Stimulated activated CD4-positive, alpha-beta T cell treated with anti-CD3 and anti-CD28 coated beads, Interleukin-1b, Interleukin-23, amount 100 ng/mL, for 48 hours (primary cell): Measurements from ENCODE around the gene FBXO11.
A peak's percentile ranks its signal among the peaks of the same experiment; 100 is the strongest.

Experiments
- DNase-seq: peaks from one replicate; pipeline ENCODE4 v3.0.0-alpha.2; 2020

FBXO11 gene

DNA sequence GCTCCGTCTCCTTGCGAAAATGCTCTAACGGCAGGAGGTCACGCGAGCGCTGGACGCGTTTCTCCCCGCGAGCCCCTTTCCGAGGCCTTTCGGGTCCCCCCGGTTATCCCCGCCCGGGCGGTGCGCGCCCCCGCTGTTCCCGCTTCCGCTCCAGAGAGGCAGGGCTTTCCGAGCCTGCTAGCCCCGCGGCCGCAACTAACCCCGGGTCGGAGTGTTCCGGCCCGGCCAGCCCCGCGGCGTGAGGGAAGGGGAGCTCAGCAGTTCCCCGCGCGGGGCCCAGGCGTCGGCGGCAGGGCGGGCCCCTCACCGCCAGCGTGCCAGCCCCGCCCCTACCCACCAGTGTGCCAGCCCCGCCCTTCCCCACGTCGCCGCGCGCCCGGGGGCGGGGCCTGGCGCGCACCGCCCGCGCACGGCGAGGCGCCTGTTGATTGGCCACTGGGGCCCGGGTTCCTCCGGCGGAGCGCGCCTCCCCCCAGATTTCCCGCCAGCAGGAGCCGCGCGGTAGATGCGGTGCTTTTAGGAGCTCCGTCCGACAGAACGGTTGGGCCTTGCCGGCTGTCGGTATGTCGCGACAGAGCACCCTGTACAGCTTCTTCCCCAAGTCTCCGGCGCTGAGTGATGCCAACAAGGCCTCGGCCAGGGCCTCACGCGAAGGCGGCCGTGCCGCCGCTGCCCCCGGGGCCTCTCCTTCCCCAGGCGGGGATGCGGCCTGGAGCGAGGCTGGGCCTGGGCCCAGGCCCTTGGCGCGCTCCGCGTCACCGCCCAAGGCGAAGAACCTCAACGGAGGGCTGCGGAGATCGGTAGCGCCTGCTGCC lies 123.4 kb downstream of the FBXO11 start, which contains the start of gene MSH6:
TSS of gene MSH6 (plus strand) at position 475 of the 815 bp plus-strand sequence. CDS start at position 564, 89 bp downstream.
- DNase-seq: peak; percentile 87

DNA sequence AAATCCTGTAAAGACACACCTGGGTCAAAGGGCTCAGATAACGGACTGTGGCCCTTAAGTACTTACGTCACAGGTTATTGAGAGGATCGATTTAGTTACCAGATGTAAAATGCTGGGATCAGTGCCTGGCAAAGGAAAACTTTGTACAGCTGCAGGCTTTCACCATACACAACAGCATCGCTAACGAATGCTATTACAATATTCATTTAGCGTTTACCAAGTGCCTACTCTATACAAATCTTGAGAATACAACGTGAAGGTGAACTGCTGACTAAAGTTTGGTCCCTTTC lies 124.0 kb downstream of the FBXO11 start:
- DNase-seq: no peak

DNA sequence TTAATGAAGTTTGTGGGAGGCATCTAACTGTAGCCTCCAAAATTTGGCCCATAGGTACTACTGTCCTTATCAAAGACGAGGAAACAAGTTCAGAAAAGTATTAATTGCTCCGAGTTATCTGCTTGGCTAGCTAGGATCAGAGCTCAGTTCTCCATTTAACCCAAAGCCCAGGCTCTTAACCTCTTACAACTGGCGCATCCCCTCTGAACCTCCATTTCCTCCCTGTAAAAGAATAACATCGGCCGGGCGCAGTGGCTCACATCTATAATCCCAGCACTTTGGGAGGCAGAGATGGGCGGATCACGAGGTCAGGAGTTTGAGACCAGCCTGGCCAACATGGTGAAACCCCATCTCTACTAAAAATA lies 126.9 kb downstream of the FBXO11 start:
- no peak for DNase-seq

DNA sequence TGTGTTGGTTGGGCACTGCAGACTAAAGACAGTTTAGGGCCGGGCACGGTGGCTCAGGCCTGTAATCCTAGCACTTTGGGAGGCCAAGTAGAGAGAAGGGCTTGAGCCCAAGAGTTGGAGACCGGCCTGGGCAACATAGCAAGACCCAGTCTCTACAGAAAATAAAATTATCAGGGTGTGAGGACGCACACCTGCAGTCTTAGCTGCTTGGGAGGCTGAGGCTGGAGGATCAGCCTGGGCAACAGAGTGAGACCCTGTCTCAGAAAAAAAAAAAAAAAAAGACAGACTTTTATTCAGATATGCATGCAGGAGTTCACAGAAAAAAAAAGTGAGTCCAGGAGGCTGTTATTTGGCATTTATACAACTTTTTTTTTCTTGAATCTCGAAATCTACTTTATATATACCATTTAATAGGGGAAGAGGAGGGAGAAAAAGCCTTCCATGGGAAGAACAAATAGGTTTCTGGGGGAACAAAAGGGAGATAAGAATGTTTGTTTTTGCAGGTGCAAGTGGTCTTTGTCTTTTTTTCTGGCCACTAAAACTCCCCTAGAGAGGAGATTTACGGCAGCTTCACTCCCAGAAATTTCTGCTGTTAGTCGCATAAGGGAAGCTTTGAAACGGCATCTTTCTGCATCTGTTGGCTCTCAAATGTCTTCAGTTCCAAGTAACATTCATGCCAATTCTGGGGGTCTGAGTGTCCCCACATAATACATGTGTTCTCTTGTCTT lies 127.4 kb downstream of the FBXO11 start:
- no peak for DNase-seq

DNA sequence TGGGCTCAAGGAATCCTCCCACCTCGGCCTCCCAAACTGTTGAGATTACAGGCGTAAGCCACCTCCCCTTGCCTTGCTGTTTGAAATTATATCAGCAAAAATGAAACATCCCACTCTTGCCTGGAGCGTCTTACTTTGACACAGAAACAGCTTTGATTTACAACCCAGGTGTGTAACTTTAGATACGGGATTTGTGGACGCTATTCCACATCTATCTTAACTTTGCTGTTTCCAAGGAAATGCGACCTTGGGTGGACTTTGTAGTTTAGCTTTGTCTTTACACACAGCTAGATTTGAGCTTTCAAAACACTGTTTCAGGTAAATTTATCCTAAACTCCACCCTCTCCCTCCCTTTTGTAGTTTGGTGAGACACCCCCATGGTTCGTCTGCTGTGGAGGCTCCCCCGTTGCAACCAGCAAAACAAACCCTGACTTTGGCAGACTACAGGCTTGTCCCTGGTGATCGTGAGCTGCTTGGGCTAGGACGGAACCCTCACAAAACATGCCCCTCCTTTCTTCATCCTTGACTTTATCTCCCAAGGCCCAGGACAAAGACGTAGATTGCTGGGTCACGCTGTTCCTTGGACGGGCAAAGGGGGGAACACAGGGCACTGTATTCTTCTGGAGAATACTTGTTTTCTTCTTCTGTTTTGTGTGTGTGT lies 128.9 kb downstream of the FBXO11 start:
- DNase-seq: no peak

DNA sequence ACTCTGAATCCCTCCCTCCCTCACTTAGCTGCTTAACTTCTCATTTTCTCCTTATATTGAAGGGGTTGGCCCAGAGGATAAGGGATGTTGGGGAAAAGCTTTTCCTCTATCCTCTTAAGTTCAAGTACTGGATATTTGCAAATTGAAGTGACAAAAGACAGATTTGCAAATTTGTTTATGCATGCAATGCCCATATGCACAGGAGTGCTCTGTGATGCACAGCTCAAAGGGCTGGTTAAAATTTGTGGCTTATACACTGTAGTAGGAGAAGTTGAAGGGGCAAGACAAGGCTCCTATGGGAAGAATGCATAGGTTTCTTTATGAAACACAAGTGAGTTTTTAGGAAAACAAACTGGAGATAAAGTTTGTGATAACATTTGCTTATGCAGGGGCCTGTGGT lies 131.7 kb downstream of the FBXO11 start:
- no peak for DNase-seq

DNA sequence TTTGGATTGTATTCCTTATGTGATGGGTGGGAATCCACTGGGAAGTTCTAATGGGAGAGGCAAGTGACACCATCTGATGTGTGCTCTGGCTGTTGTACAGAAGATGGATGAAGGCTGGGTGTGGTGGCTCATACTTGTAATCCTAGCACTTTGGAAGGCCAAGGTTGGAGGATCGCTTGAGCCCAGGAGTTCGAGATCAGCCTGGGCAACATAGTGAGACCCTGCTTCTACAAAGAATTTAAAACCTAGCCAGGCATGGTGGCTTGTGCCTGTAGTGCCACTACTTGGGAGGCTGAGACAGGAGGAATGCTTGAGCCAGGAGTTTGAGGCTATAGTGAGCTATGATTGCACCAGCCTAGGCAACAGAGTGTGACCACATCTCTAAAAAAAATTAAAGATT lies 134.0 kb downstream of the FBXO11 start:
- DNase-seq: no peak

DNA sequence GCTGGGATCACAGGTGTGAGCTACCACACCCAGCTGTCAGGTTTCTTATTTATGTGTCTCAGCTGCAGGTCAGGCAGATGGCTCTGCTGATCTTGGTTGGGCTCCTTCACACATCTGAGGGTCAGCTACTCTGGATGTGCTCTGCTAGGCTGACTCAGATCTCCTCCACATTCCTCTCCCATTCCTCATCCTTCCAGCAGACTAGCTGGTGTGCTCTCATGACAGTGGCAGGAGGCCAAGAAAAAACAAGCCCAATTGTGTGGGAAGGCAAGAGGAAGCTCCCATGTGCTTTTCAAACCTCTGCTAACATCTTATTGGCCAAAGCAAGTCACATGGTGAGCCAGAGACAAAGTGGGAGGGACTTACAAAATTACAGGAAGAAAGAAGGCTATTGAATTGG lies 135.1 kb downstream of the FBXO11 start:
- no peak for DNase-seq

DNA sequence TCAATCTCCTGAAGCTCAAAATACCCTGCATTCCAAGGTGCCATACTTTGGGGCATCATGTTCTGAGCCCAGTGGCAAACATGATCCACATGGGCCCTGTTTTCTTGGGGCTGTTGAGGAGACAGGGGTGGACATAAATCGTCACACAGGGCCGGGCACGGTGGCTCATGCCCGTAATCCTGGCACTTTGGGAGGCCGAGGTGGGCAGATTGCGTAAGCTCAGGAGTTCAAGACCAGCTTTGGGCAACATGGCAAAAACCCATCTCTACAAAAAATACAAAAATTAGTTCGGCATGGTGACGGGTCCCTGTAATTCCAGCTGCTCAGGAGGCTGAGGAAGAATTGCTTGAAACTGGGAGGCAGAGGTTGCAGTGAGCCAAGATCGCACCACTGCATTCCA lies 137.0 kb downstream of the FBXO11 start:
- DNase-seq: no peak

DNA sequence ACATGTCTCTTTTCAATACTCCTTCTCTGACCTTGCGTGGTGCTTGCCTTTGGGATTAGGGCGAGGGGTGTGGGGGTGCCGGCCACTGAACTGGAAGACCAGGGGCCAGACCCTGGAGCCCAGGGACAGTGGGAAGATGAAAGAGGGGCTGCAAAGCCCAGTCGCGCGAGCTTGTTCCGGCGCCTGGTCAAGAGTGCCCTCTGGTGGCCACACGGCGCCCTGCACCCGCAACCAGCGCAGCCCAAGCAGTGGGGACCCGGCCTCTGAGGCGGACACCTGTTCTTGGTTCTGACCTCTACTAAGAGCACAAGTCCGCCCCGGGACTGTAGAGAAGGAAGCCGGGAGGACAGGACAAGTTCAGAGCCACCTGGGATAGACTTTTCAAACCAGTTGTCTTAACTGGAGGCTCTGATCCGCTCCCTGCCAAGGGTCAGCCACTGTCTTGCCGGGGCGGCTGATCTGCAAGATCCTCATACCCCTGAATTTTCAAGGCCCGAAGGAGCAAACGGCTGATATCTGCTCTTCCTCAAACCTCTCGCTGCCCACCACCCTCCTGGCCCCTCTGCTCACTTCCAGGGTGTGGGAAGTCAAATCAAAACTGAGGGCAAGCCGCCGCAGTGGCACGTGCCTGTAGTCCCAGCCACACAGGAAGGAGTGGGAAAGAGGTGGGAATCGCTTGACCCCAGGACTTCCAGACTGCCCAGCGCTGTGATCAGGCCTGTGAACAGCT lies 138.3 kb downstream of the FBXO11 start:
- DNase-seq: peak; percentile 67

DNA sequence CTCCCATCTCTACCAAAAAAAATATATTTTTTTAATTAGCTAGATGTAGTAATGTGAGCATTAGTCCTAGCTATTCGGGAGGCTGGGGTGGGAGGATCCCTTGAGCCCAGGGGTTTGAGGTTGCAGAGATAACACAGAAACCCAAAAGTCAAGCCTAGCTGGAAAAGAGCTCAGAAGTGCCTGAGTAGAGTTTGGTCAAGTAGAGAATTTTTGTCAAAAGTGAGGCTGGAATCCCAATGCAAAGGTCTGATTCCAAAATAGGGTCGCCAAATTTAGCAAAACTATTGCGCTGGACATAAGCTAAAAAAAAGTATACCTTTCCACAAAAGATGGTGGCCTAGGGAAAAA lies 138.8 kb downstream of the FBXO11 start:
- no peak for DNase-seq

DNA sequence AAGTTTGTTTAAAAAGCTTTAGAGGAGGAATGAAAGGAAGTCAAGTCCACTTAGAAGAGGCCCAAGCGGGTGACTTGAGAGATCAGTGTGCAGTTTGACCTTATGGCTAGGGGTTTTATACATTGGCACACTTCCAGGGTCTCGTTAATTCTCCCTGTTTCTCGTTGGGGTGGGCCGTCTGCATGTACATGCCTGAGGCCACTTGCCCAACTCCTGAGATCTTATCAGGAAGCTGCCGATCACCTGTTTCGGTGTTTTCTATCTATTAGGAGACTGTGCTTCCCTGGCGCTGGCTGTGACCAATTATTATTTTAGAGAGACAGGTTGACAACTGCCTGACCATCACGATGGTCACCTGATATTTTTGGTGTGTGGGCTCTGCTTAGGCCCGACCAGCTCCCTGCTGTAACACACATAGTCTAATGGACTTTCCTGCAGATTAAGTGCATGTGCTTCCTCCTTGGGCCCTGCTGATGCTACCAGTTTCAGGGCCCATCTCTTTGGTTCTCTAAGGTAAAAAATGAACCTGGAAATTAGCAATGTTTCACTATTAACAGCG lies 154.4 kb downstream of the FBXO11 start:
- no peak for DNase-seq

DNA sequence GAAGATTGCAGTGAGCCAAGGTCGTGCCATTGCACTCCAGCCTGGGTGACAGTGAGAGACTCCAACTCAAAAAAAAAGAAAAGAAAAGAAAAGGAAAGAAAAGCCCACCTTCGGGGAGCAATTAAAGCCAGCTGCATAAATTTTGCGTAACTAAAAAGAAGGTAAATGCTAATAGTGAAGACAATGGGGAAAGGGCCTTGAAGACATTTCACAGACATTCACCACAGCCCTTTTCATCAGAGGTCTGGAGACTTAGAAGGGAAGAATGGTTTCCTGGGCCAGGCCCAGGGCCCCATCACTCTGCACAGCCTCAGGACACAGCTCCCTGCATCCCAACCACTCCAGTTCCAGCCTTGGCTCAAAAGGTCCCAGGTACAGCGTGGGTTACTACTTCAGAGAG lies 158.4 kb downstream of the FBXO11 start:
- no peak for DNase-seq

DNA sequence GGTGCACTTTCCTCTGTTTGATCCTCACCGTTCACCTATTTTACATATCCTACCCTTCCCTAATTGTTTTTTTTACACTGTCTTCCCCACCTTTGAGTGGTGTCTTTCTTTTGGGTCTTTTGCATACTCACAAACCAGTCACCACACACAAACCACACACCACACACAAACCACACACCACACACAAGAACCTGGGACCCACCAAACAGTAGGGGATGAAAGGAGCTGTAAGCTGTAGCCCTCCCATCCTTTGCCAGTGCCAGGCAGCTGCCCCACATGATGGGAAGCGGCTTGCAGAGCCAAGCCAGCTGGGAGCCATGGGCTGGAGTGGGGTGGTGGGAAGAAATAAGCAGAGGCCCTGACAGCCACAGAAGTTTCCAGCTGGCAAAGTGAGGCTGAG lies 162.2 kb downstream of the FBXO11 start:
- no peak for DNase-seq

DNA sequence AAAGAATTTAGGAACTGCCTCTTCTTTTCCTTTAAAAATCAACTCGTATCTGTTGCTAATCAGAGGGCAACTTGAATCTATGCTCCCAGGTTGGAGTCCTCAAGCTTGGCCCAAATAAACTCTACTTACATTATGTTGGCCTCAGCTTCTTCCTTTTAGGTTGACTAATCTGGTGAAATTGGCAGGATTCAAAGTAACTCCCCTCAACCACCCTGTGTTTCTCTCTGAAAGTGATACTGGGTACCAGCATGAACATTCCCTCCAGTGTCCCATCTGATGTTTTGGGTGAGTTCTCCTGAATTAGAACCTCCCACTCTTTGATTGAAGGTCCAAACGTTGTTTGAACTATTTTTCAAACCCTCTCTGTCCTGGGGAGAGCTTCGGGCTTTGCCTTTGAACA lies 164.7 kb downstream of the FBXO11 start:
- no peak for DNase-seq

DNA sequence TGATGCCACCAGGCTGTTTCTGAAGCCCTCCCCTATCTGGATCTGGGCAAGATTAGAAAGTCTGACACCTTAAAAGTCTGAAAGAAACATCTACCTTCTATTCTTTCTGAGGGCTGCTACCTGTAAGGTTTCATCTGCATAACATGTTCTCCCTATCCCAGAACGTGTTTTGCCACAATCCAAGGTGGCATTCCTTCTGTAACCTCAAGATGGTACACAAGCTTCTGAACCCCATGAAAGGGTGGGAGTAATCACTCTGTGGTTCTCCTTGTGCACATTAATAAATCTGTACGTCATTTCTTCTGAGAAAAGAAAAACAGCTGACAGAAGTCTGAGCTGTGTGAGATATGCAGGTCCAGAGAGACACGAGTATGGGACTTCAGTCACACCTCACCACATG lies 165.2 kb downstream of the FBXO11 start:
- DNase-seq: no peak
